Testis (tissue), 2 donors: ENCODE measurements around the gene ZNF777.

ENCODE experiments used
- CTCF ChIP-seq, 3 experiments: fragments of 450-650 bp in 2 of 3; fragments of 200-600 bp in 1 of 3; sonication (generic) in 1 of 3; IDR thresholded peaks; one replicate each; pipeline ENCODE4 v1.5.1; 2016 to 2019; ENCODE audit warnings: antibody characterized with exemption in 3 of 3, mild to moderate bottlenecking in 2 of 3, moderate library complexity in 1 of 3
- POLR2A ChIP-seq: fragments of 450-650 bp; IDR thresholded peaks from one replicate; pipeline ENCODE4 v1.6.1; 2017; ENCODE audit warnings: antibody characterized with exemption, mild to moderate bottlenecking, moderate library complexity

DNA sequence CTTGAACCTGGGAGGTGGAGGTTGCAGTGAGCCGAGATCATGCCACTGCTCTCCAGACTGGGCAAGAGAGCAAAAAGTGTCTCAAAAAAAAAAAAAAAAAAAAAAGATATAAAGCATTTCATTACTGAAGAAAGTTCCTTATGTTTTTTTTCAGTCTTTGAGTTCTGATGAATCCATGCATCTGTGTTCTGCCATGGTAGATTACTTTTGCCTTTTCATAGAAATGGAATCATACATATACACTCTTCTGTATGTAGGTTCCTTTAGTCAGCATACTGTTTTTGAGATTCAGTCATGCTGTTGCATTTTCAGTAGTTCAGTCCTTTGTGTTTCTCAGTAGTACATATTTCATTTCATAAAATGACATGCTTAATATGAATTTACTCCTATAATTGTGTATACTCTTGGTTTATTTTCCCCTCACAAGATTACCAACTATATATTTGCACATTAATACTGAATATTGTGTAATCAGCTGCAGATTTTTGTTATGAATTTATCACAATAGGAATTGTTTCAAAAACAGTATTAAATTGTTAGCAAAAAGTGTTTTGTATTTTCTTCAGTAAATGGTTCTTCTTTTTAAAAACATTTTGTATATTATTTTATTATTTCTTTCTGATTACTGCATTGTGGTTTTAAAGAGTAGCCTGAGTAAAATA, 2.8 kb upstream of the ZNF777 start:
- no peak for TF ChIP-seq CTCF (IDR thresholded peaks at IDR 0.05)
- no peak for TF ChIP-seq POLR2A
